H7 (cell line): ENCODE data around the gene ASB15. TPM values are rescaled to one million over a fixed set of nuclear protein-coding genes. Genes with fewer than 3 reads are reported as not detected.

Experiments used
- DNase-seq: peaks from one replicate; pipeline ENCODE4 v3.0.0; 2012
- H3K27me3 ChIP-seq: 2 replicates; pipeline ENCODE4 v1.6.0; 2011; ENCODE audit warnings: mild to moderate bottlenecking, low read length; ENCODE audit not compliant: control insufficient read depth, insufficient read depth
- H3K36me3 ChIP-seq: replicated peaks from 2 replicates; pipeline ENCODE4 v1.5.1; 2011; ENCODE audit warnings: low read length; ENCODE audit not compliant: control insufficient read depth, insufficient read depth
- H3K4me3 ChIP-seq: 2 replicates; pipeline ENCODE4 v1.5.1; 2011; ENCODE audit warnings: low read depth, mild to moderate bottlenecking, control low read depth, low read length, moderate library complexity; ENCODE audit not compliant: insufficient read depth
- total RNA-seq: library from RNA; depleted of rRNA; stranded (reverse); fragments of >200 nt; shearing (Covaris generic); gene quantifications from 2 replicates; pipeline ENCODE4 v1.2.3, GENCODE V29; 2014

The ASB15 gene
- total RNA-seq, 1 experiment from 2014 or later = not detected

DNA sequence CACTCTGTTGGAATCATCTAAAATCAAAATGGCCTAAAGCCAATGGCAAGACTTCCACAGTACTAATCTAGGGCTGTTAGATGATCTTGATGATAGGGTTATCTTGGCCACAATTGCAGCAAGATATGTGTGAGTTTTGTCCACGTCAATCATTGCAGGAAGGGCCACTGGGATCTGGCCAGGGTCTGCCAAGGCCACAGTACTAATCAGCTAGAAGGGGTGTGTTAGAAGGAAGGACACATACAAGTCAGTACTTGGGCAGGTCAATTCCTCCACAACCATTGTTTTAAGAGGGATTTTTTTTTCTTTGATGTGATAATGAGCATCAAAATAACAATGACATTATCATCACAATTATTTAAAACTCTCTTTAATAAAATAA is 55.7 kb downstream of the ASB15 start:
- Histone ChIP-seq H3K4me3 (no peak overlapping the region), H3K36me3 (no peaks in the 10 kb centered on the region), H3K27me3 (no peaks in the 10 kb centered on the region)
- DNase-seq = no peak

DNA sequence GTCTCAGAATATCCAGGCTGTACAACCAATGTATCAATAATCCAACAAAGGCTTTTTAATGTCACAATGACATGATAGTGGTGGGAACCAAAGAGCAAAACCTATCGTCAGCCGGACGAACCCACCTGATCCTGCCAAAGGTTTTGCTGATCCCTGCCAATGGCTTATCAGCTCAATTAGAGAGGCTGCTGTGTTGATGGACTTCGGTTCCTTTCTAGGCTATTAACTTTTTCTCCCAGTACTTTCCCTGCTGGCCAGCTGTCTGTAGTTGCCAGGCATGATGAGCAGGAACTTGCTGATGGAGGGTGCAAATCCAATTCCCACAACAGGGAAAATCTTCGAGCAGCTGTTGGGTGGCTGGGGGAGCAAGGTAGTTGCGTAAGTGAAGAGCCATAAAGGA is 56.4 kb downstream of the ASB15 start:
- no peak for DNase-seq
- Histone ChIP-seq H3K27me3 (no peaks in the 10 kb centered on the region), H3K4me3 (no peak overlapping the region), H3K36me3 (no peaks in the 10 kb centered on the region)

DNA sequence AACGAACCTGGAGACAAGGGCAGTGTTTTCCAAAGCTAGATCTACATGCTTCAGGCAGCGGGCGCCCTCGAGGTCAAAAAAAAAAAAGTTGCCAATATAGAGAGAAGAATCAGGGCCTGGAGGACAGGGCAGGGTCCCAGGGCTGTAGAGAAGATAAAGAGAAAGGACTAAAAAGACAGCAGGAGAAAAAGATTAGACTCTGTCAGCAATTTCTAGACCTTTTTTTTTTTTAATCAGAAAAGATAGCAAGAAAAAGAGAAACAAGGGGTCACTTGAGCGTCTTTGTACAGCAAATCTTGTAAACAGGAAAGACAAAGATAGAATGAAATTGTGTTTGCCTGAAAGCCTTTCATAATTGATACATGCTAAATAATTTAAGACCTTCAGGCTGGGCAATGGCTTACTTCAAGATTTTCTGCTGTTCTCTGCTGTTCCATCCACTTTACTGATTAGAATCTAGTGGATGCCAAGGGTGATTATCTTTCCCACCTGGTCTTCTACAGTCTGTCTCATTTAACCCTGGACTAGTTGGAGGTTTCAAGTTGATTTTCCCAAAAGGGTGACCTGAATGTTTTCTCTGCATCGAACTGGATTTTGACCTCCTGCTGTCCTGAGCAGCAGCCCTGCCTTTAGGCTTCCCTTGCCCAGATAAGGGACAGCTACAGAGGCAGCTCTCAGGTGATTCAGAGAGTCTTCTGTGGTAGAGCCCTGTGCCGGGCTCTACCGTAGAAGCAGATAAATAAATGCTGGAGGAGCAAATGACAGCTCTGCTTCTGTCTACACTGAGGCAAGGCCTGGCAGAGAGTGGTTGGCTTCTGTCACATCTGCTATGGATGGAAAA is 59.1 kb downstream of the ASB15 start:
- no peak for DNase-seq
- no peaks in the 10 kb centered on the region for H3K27me3 ChIP-seq
- no peaks in the 10 kb centered on the region for H3K36me3 ChIP-seq
- H3K4me3 ChIP-seq = no peak overlapping the region

DNA sequence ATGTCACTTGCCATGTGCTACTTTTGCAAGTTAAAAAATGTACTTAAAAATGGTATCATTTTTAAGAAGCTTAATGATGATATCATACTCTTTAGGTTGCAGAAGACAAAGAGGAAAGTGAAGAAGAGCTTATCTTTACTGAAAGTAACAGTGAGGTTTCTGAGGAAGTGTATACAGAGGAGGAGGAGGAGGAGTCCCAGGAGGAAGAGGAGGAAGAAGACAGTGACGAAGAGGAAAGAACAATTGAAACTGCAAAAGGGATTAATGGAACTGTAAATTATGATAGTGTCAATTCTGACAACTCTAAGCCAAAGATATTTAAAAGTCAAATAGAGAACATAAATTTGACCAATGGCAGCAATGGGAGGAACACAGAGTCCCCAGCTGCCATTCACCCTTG is 60.1 kb downstream of the ASB15 start:
- Histone ChIP-seq H3K4me3 (no peak overlapping the region), H3K27me3 (no peaks in the 10 kb centered on the region), H3K36me3 (no peaks in the 10 kb centered on the region)
- no peak for DNase-seq

DNA sequence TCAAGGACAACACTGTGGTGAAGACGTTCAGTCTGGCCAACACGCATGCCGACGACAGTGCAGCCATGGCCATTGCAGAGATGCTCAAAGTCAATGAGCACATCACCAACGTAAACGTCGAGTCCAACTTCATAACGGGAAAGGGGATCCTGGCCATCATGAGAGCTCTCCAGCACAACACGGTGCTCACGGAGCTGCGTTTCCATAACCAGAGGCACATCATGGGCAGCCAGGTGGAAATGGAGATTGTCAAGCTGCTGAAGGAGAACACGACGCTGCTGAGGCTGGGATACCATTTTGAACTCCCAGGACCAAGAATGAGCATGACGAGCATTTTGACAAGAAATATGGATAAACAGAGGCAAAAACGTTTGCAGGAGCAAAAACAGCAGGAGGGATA is 60.7 kb downstream of the ASB15 start:
- Histone ChIP-seq H3K36me3 (no peaks in the 10 kb centered on the region), H3K27me3 (no peaks in the 10 kb centered on the region), H3K4me3 (no peak overlapping the region)
- DNase-seq = no peak

DNA sequence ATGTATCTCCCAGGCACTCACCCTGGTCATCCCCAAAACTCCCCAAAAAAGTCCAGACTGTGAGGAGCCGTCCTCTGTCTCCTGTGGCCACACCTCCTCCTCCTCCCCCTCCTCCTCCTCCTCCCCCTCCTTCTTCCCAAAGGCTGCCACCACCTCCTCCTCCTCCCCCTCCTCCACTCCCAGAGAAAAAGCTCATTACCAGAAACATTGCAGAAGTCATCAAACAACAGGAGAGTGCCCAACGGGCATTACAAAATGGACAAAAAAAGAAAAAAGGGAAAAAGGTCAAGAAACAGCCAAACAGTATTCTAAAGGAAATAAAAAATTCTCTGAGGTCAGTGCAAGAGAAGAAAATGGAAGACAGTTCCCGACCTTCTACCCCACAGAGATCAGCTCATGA is 61.1 kb downstream of the ASB15 start:
- no peak for DNase-seq
- no peak overlapping the region for H3K4me3 ChIP-seq
- no peaks in the 10 kb centered on the region for H3K36me3 ChIP-seq
- H3K27me3 ChIP-seq = no peaks in the 10 kb centered on the region

DNA sequence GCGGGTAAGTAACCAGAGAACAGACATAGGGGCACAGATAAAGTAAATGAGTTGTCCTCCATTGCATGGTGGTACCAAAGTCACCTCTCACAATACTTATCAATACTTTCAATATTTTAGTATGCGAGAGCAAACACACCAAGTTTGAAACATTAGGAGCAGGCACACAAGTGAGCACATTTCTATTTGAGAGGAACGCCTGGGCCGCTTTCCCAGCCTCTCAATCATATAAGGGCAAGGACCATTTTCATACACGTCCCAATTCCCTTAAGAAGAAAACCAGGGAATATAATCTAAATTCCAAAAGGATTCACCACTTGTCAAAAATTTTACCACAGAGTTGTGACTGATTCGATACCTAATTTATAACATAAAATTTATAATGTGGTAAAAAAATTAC is 61.6 kb downstream of the ASB15 start:
- H3K27me3 ChIP-seq = no peaks in the 10 kb centered on the region
- no peak for DNase-seq
- H3K4me3 ChIP-seq = no peak overlapping the region
- no peaks in the 10 kb centered on the region for H3K36me3 ChIP-seq

DNA sequence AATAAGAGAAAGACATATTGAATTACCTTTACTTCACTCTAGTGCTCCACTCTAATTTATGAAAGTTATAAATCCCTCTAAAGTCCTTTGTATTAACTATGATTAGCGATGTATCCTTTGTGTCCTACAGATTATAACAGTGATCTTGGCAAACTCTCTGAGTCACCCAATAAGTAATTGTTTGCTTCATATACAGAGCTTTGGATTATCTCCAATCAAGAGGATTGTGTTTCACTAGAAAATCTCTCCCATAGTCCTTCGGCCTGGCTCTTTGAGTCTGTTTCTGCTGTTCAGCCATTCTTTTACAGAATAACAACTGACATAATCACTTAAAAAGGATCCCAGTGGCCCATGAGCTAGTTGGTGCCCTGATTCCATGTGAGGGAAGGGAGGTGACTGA is 63.5 kb downstream of the ASB15 start:
- no peak for DNase-seq
- H3K4me3 ChIP-seq = no peak overlapping the region
- no peaks in the 10 kb centered on the region for H3K36me3 ChIP-seq
- no peaks in the 10 kb centered on the region for H3K27me3 ChIP-seq

DNA sequence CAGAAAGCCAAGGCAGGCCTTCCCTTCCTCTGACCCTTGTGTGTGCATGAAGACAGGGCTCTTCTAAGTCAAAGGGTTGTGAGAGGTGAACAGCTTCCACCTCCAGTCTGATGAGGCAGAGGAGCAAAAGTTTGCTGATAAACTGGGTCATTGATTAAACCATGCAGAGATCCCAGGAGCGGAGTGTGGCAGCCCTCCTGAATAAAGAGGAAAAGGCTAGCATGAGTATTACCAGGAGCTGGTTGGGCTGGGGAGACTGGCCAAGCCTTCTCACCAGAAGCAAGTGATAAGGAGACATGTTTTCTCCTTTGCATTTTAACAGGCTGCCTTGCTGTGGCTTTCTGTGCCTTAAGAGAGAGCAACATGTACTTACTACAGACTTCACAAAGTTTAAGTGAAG is 64.3 kb downstream of the ASB15 start:
- Histone ChIP-seq H3K27me3 (no peaks in the 10 kb centered on the region), H3K4me3 (no peak overlapping the region)

DNA sequence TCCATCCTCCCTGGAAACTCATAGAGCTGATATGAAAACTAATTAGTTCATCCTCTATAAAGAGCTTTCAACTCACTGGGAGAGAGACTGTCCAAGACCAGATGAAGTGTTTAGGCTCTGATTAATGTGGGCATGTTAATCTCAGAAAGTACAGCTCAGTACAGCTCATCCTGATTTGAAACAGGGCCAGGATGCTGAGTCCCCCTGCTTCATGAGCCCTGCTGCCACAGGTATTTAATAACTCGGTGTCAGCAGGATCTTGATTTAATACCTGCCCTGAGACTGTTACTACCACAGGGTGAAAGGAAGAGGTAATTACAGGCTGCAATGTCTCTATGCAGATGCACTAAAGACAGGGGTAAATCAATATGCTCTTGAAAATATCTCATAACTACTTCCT is 64.9 kb downstream of the ASB15 start:
- DNase-seq = no peak
- Histone ChIP-seq H3K4me3 (no peak overlapping the region), H3K36me3 (no peaks in the 10 kb centered on the region), H3K27me3 (no peaks in the 10 kb centered on the region)

More for the DNA sequence above, 64.3 kb downstream of the ASB15 start:
- DNase-seq = no peak
- no peaks in the 10 kb centered on the region for H3K36me3 ChIP-seq

DNA sequence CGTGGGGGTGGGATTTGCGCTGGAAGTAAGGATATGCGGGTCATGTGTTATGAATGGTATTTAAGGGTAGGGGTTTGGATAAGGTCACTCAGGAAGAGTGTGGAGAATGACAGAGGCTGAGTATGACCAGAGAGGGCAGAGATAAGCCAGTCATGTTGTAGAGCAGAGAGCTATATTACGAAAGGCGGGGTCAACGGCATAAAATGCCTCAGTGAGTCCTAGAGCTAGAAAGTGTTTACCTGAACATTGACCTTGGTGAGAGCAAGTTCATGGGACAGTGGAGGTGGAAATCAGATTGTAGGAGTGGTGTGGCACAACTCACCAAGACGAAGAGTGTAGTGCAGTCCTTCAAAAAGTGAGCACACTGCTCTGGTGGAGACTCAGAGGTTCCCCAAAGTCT is 67.9 kb downstream of the ASB15 start:
- Histone ChIP-seq H3K36me3 (no peaks in the 10 kb centered on the region), H3K4me3 (no peak overlapping the region), H3K27me3 (no peaks in the 10 kb centered on the region)
- DNase-seq = no peak

DNA sequence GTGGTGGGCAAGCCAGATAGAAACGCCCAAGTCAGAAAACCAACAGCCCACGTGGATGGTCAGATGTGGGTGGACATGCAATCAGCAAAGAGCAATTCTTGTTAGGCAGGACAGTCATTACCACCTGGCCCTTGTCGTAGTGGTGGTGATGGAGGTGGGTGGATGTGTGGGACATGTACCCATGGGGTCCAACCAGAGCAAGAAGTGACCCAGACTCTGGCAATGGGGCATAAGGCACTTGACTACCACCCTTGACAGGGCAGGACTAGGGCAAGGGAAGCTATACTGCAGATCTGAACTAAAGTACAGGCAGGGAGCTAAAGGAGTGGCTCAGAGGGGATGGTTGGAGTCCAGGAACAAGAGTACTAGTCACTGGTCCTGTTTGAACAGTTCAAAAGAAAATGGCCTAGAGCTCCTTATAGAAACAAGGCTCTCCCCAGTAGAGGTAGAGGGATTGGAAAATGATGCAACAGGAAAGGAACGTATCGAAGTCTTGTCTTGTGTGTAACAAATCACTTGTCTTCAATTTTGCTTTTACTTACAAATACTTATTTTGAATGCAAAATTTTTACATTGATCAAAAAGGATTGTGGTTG is 71.6 kb downstream of the ASB15 start:
- DNase-seq = no peak
- H3K4me3 ChIP-seq = no peak overlapping the region
- no peaks in the 10 kb centered on the region for H3K27me3 ChIP-seq
- no peaks in the 10 kb centered on the region for H3K36me3 ChIP-seq

DNA sequence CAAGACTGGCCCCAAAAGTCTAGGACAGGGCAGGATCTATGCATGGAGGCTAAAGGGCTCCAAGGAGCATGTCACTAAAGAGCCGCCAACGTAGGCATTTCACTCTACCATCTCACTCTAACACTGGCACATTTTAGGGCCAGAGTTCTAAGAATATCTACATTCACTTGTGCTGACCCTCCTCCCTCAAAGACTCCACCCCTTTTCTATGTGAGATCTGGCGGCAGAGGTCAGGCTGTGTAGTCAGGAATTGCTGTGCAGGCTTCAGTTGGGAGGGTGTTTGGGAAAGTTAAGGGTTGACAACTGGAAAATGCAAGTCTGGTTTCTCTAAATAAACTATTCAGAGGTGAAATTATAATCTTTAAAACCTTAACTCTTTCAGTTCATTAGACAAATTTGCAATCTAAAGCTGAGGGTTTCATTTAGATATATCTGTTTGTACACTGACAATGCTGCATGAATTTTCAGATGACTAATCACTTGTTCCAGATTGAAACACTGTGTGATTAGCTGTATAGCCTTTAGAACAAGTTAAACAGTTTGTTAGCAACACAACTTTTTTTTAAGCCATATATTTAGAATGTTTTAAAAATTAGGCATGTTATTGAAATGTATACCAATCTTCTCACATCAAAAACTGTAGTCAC is 72.3 kb downstream of the ASB15 start:
- no peak overlapping the region for H3K4me3 ChIP-seq
- no peaks in the 10 kb centered on the region for H3K27me3 ChIP-seq
- DNase-seq = no peak
- H3K36me3 ChIP-seq = no peaks in the 10 kb centered on the region

DNA sequence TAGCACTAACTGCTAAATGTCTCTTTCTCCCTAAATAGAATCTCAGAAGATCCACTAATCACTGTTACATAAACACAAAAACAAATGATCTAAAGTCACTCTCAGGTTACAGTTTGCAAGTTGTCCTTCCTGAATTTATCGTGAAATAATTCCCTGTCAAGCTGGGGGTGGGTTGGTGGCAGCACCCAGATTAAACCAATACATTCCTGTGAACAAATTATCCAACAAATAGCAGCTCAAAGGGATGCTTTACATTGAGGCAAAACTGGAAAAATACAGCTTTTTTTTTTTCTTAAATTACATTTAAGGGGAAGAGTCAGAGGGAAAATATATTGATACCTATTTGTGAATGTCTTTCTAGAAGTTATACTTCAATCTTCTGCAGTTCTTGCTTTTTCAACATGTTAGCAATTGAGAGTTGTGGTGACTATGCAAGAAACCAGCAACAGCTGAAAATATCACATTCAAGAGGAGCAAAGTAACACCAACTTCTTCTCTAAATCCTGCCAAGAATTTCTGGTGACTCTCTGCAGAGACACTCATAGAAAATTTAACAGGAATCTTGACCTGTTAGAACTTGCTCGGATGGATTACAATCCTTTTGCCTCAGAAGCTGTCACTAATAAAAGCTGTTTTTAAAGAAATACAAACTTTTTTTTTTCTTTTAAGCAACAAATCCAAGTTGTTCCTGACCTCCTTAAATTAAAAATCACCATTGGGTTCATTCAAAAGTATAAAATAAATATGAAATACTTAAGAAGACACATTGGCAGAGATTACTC is 73.0 kb downstream of the ASB15 start:
- Histone ChIP-seq H3K27me3 (no peaks in the 10 kb centered on the region), H3K36me3 (no peaks in the 10 kb centered on the region), H3K4me3 (no peak overlapping the region)
- no peak for DNase-seq

DNA sequence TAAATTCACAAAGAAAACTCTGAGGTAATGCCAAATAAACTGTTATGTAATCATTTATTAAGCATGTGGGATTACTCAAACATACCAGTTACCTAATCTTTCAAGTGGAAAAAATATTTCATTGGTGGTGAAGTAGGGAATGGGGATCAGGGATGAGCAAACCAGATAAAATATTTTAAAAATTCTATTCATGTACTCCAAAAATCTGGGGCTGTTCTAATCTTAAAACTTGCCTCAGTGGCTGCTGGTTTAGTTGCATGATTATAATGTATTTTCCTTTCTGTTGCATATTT is 73.5 kb downstream of the ASB15 start:
- Histone ChIP-seq H3K36me3 (no peaks in the 10 kb centered on the region), H3K4me3 (no peak overlapping the region), H3K27me3 (no peaks in the 10 kb centered on the region)
- no peak for DNase-seq
